HG02623 (cell line): ENCODE data around the gene ZNF184.
"Not testable (repeated sequence)": the region's sequence is repeated elsewhere in the genome, so short reads cannot be mapped to it uniquely, and the experiment has no call there.

Experiments
- ATAC-seq: cut with Tn5 transposase; IDR thresholded peaks from one replicate; pipeline ENCODE4 v1.9.1; 2021; ENCODE audit warnings: moderate library complexity; ENCODE audit not compliant: unreplicated experiment

Gene ZNF184

DNA sequence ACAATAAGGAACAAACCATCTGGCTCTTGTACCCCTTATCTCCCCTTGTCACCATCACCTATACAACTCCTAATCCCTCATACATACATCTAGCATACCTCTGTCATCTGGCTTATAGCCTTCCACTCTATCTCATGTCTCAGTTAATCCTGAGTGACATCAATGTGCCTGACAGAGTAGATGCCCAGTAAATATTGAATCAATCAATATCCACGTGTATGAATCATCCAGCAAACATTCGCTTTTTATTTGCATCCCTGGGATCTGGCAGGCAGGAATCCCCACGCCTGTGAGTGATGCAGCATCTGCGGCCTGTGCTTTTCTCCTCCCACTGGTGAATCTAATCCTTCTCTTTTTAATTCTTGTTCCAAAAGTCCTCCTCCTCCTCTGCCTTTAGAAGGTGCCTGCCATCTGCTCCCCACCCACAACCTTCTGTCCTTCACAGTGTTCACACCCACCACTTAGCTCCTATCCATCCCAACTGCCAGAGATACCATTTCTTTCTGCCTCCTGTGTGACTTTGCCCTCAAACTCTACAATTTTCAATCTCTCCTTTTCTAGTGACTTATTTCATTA is 46.8 kb downstream of the ZNF184 start:
- no peak for ATAC-seq

DNA sequence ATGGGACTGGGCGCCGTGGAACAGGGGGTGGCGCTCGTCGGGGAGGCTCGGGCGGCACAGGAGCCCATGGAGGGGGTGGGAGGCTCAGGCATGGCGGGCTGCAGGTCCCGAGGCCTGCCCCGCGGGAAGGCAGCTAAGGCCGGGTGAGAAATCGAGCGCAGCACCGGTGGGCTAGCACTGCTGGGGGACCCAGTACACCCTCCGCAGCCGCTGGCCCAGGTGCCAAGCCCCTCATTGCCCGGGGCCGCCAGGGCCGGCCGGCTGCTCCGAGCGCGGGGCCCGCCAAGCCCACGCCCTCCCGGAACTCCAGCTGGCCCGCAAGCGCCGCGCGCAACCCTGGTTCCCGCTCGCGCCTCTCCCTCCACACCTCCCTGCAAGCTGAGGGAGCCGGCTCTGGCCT is 48.1 kb downstream of the ZNF184 start:
- not testable (repeated sequence) for ATAC-seq

DNA sequence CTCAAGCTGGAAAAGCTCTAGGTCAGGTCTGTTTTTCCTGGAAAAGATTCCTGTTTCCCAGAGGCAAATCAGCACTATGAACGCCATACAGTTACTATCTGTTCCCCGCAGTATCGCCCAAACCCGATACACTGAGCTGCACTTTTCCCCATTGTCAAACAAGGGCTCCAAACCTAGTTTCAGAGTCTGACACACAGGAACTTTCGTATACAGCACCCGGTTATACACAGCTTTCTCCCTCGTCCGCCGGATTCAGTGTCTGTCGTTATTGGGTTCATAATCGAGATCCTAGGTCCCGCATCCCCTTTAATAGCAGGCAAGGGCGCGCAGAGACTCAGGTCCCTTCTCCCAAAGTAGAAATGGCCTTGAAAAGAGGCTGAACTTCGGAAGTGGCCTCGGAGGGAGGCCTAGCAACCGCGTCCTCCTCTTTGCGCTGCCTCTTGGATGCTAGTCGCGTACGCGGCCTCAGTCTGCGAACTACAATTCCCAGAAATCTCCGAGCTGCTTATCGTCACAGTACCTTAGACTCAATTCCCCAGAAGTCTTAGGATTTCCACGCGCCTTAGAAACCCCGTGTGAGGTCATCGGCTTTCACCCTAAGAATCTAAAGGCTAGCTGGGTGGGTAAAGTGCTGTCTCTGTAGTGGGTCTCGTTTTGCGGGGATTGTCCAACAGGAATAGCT is 50.1 kb downstream of the ZNF184 start:
- ATAC-seq: no peak

GRCh38 chr6:27419363-27419762 is 53.5 kb downstream of the ZNF184 start:
- no peak for ATAC-seq

DNA sequence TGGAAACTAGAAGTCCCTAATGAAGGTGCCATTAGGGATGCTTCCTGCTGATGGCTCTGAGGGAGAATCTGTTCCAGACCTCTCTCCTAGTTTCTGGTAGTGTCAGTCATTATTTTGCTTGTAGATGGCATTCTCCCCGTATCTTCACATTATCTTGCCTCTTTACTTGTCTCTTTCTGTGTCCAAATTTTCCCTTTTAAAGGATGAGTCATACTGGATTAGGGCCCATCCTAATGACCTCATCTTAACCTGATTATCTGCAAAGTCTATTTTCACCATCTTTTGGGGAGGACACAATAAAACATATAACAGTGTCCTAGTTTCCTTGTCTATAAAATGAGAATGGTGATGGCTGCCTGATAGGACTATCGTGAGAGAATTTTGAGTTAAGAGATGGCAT is 57.0 kb downstream of the ZNF184 start:
- no peak for ATAC-seq

DNA sequence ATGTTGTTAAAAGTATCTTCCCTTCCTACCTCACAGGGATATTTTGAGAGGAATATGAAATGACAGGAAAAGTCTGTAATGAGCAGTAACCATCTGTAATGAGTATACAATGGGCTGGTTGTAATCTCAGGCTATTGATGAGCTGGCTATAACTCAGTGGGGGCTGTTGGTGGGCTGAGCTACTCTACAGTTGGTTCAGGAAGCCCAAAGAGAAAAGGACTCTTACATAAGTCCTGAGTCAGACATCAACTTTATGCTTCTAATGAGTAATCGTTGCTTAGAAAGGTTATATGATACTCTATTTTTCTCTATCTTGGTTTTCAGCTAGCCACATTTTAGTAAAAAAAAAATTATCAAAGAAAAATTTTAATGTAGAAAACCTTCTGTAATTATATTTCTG is 57.9 kb downstream of the ZNF184 start:
- no peak for ATAC-seq

GRCh38 chr6:27414300-27414699 is 58.6 kb downstream of the ZNF184 start:
- no peak for ATAC-seq

DNA sequence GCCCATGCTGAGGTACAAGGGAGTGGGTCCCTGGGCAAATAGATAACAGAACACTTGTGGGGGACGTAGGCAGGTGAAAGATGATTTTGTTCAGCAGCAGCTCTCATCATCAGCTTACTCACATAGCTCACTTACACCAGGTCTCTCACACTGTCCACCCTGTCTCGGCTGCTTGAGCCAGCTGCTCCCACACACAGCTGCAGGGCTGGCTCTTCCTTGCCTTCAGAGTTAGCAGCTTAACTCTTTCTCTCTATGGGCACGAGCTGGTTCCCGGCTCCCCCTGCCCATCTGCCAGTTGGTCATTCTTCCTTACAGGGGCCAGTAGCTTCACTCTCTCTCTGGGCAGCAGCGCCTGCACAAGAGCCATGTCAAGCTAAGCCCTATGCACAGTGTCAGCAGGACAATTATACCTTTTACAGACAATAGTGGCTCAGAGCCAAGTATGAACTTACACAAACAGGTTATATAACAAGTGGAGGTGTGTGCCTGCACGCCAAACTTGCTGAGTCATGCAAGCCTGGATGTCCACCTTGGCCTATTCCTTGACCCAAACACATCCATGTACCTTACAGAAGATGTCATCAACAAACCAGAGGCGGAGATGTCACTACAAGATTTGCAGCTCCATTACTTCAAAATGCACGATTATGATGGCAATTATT is 65.6 kb downstream of the ZNF184 start:
- ATAC-seq: no peak

DNA sequence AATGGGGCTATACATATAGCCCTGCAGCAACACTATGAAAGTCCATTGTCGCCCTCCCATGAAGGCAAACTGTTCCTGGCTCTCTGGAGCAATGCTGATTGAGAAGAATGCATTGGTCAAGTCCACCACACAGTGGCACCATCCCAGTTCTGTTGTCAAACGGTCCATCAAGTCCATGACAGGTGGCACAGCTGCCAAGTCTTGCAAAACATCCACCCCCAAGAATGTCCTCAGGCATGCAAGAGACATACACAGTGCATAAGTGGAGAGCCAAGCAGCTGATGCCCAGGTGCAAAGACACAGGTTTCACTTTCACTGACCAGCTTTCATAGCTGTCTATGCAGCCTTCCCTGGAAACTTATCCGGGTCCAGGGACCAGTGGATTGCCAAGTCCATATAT is 66.8 kb downstream of the ZNF184 start:
- ATAC-seq: no peak

GRCh38 chr6:27400877-27401642 is 71.8 kb downstream of the ZNF184 start:
- ATAC-seq: no peak
